Measurements from ENCODE around the gene AGAP1.

AGAP1 gene

DNA sequence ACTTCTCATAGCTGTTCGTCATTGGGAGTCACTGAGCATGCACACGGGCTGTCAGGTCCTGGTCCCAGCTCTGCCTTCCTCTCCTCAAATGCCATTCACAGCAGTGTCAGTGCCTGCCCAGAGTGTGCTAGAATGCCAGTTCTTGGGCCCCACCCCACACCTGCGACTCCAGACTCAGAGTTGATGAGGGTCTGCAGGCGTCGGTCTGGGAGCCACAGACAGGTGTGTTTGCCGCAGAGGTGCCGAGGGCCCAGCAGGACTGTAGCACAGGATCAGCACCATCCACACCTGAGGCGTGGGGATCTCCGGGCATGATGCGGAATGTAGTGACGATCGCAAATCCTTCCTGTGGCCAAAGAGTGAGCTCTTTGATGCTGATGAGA, 56.5 kb downstream of the AGAP1 start:
- no peak for DNase-seq (ENCODE audit: low read depth in 2 of 2)

DNA sequence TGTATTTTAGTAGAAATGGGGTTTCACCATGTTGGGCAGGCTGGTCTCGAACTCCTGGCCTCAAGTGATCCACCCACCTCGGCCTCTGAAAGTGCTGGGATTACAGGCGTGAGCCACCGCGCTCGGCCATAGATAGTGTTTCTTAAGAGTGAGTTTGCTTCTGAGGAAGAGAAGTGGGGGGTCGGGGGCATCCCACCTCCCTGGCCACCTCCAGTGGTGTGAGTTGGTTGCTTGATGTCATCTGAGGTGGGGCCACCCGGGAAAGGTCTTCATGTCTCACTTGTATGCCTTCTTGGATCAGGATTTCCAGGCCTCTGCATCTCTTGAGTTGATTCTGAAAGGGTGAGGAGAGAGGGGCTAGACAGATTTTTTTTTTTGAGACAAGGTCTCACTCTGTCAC, 57.1 kb downstream of the AGAP1 start:
- no peak for DNase-seq (ENCODE audit: low read depth in 2 of 2)

DNA sequence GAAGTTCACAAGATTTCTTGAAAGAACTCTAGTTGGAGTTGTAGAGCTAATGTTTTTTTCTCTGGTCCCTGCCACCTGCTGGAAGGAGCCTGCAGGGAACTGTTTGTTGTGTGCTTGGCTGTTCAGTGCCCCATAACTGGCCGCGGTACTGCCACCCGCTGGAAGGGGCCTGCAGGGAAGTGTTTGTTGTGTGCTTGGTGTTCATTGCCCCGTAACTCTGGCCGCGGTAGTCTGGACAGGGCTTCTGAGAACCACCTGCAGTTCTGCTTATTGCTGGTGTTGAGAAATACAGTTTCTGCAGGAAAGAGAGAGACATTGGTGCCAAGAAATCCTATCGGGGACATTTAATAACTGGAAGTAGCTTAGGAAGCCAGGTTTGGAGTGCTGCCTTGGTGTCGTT, 58.1 kb downstream of the AGAP1 start:
- DNase-seq (ENCODE audit: low read depth in 2 of 2), result no peak

- no peak for DNase-seq (ENCODE audit: low read depth in 2 of 2)
Measured at GRCh38 chr2:235552671-235553070, 58.8 kb downstream of the AGAP1 start.

DNA sequence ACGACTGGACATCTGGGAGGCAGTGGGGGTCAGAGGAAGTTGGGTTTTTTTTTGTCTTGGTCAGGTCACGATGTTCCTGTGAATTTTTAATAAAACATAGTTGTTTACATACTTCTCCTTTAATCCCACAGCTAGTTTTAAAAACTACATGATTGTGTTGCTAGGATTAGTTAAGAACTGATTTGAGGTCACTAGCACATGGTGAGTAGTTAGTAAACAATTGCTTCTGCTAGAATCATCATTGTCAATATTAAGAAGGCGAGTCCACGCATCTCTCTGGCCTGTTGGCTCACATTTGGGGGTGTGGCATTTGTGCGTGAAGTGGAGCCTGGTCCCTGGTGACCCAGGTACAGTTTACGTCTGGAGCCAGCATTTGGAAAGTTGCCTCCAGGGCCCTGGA, 59.4 kb downstream of the AGAP1 start:
- no peak for DNase-seq (ENCODE audit: low read depth in 2 of 2)

GRCh38 chr2:235553696-235554100, 59.9 kb downstream of the AGAP1 start:
- no peak for DNase-seq (ENCODE audit: low read depth in 2 of 2)

GRCh38 chr2:235554385-235554784, 60.5 kb downstream of the AGAP1 start:
- no peak for DNase-seq (ENCODE audit: low read depth in 2 of 2)

DNA sequence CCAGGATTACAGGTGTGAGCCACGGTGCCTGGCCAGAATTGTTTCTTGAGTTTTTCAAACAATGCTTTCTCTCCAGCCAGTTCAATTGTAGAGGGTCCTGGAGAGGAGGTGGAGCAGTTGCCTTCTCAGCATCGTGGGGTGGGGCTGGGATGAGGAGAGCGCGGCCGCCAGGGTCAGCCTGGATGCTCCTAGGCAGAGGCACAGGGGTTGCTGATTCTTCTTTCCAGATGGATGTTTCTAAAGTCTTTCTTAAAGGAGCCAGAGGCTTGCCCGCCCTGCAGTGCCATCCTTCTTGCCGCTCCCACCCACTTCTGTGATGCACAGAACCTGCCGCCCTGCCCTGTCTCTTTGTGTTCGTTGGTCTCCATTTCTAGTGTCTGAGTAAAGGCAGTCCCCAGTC, 61.1 kb downstream of the AGAP1 start:
- no peak for DNase-seq (ENCODE audit: low read depth in 2 of 2)

DNA sequence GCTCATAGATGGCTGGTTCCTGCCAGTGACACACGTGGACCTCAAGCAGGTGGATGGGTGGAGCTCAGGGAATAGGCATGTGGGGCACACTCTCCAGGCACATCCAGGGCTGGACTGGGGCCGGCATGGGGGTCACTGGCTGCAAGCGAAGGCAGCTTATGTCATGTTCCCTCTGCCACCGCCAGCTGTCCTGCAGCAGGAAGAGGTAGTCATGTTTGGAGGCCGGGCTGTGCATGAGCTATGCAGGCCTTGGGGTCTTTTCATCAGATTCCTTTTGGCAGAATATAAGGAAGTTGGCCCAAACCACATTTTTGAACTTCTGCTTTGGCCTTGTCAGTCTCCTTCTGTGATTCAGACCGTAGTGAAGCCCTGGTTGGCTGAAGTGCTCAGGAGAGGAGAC, 61.5 kb downstream of the AGAP1 start:
- no peak for DNase-seq (ENCODE audit: low read depth in 2 of 2)

- no peak for DNase-seq (ENCODE audit: low read depth in 2 of 2)
Measured at GRCh38 chr2:235556086-235556485, 62.2 kb downstream of the AGAP1 start.

DNA sequence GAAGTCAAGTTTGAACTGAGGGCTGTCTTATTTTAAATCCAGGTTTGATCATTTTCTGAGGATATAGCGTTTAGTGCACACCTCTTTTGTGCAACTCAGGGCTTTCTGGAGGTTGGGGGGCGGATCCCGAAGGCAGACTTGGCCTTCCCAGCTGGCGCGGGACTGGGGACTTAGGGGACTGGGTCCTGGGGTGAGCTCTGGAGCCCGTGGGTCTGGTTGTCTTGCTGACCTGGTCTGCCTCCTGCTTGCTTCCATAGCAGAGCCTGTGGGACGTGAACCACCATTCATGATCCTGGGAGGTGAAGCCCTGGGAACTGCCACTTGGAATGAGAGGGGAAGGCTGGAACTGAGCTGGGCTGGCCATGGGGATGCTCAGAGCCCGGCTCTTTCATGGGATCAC, 63.1 kb downstream of the AGAP1 start:
- DNase-seq (ENCODE audit: low read depth in 2 of 2), result no peak

DNA sequence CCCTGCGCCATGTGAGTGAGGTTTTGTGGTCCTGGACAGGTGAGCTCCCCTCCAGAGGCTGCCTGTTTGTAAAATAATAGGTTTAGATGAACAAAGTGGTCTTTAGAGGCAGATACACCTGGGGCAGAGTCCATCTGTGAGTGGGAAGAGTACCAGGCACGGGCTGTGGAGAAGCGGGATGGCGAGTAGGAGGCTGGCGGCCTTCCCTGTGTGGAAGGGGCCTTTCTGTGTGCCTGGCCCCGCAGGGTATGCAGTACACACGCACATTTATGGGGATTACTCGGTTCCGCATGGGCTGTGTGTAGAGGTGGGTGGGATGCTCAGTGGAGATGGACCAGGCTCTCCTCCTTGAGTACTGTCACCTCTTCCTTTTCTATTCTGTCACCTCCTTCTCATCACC, 64.1 kb downstream of the AGAP1 start:
- no peak for DNase-seq (ENCODE audit: low read depth in 2 of 2)

- DNase-seq (ENCODE audit: low read depth in 2 of 2), result no peak
Measured at GRCh38 chr2:235558572-235558971, 64.7 kb downstream of the AGAP1 start.

DNA sequence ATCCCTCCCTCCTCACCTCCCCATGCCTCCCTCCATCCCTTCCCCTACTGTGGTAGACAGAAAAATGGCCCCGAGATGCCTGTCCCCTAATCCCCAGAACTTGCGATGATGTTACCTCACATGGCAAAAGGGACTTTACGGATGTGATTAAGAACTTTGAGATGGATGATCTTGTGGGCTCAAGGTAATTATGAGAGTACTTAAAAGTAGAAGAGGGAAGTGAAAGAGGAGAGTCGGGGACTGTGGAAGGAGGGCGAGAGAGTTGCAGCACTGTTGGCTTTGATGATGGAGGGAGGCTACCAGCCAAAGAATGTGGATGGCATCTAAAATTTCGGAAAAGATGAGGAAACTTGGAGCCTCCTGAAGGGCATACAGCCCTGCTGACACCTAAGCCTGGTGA, 66.5 kb downstream of the AGAP1 start:
- no peak for DNase-seq (ENCODE audit: low read depth in 2 of 2)

GRCh38 chr2:235561450-235561849, 67.6 kb downstream of the AGAP1 start:
- DNase-seq (ENCODE audit: low read depth in 2 of 2), result no peak

- DNase-seq (ENCODE audit: low read depth in 2 of 2), result no peak
Measured at GRCh38 chr2:235562065-235562747, 68.4 kb downstream of the AGAP1 start.

DNA sequence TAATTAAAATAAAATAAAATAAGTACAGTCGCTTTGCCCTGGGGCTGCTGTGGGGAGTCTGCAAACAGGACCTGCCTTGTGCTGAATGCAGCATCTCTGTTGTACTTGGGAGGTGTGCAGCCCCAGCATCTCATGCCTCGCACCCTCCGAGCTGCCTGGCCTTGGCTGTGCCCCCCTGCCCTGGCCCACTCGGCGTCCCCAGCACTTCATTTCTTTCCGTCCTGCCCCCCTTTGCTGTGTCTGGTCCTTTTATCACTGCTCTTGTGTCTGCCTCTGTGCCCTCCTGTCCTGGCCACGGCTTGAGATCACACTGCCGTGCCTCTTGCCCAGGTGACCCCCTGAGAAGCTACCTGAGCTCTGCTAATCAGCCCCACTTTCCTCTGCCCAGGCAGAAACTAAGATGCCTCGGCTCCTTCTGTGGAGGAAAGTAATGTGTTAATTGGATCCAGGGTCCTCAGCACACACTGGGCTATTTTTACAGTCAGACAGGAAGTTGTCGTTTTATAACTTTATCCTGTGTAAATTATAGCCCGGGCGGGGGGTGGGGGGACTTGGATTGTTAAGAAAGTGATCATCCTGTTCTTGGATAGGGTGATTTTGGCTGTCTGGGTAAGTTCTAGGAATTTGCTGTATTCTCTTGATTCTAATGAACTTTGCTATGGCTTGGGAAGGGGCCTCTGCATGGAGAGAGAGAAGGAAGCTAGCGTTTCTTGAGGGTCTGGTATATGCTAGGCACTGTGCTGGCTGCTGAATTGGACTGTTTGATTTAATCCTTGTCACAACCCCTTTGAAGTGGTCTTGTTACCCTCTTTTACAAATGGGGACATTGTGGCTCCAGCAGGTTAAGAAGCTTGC, 69.4 kb downstream of the AGAP1 start:
- DNase-seq (ENCODE audit: low read depth in 2 of 2), result no peak

GRCh38 chr2:235564066-235564465, 70.2 kb downstream of the AGAP1 start:
- no peak for DNase-seq (ENCODE audit: low read depth in 2 of 2)

GRCh38 chr2:235564884-235565530, 71.2 kb downstream of the AGAP1 start:
- DNase-seq (ENCODE audit: low read depth in 2 of 2), result no peak

DNA sequence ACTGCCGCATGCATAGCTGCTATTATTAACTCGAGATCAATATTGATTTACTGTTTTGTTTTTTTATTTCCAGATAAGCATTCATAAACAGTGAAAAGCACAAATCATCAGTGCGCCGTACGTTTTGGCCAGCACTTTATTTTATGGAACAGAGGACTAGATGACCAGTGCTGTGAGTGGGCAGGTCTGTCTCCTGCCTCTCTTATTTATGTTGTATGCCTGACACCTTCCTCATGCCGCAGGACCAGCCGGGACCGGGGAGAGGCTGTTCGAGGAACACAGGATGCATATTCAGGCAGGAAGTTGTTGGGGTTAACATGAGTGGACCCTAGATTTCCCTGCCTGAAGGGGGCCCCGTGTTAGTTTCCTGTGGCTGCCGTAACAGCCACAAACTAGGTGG, 72.6 kb downstream of the AGAP1 start:
- DNase-seq (ENCODE audit: low read depth in 2 of 2), result no peak

DNA sequence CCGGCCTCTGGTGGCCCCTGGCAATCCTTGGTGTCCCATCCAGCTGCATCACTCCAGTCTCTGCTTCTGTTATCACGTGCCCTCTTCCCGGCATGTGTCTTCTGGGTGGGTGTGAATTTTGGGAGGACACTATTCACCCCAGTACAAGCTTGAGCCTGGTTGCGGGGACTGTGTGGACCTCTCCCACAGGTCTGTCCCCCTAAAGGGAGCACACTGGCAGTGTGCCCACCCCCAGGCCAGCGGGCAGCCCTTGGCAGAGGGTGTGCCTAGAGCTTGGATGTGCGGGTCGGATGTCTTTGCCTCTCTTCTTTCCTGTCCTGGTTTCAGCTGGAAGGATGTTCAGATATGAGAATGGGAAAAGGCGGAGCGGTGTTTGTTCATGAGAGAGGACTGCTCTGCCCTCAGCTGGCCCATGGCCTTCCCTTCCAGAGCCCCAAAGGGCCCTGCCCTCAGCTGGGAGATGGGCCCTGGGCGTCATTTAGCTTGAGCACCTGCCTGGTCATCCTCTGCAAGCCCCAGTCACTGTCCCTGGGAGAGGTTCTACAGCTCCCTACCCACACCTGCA, 73.2 kb downstream of the AGAP1 start:
- DNase-seq (ENCODE audit: low read depth in 2 of 2), result no peak

DNA sequence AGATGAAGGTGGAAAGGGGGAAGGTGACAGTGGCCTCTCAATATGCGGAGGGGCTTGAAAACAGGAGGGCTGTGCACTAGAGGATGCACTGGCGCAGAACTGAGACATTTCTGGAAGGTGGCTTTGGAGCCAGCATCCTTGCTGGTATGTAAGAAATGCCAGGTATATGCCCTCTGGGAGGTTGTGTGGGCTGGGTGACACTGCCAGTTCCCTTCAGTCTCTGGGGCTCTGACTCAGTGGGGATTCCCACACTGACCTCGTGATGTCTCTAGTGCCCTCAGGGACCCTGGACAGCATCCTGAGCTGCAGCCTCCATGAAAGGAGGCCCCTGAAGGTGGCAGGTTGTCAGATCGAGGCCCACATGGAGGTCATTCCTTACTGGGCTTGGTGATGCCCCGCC, 74.0 kb downstream of the AGAP1 start:
- DNase-seq (ENCODE audit: low read depth in 2 of 2), result no peak

GRCh38 chr2:235568431-235568830, 74.6 kb downstream of the AGAP1 start:
- DNase-seq (ENCODE audit: low read depth in 2 of 2), result no peak

Data from stimulated activated CD4-positive, alpha-beta T cell treated with anti-CD3 and anti-CD28 coated beads, Interleukin-1b, Interleukin-23, amount 100 ng/mL, for 4 hours (primary cell).